ENCODE measurements around the gene SMO.

Gene SMO

DNA sequence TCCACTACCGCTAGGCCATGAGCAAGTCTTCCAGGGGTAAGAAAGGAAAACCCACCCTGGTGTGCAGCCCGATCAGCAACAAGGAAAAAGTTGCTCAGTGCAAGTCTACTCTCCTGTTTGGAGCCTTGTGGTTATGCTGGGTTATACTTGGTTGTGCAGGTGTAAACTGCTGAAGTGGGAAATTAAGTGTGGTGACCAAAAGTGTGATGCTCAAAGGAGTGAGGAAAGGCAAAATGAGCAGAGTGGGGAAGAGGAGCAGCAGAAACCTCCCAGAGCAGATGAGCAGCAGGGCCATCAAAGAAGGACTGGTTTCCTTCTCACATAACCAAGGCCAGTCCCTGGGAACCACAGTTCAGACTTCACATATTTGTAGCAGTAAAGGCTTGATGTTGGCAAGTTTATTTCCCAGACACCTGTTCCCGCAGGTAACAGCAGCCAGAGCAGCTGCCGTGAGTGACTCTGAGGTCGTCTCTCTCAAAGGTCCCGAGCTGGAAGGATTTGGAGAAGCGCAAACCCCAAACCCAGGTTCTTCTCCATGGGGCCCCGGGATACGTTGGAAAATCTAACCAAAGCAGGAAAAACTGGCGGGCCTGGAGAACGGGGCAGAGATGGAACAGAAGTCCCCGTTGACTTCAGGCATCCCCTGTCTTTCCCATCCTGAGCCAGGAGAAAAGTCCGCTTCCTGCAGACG, 607 bp upstream of the SMO start:
- peaks cover 19% of the 10 kb centered on the region for H3K27me3 Mint-ChIP-seq
- H3K4me3 Mint-ChIP-seq, result peak overlapping the region; percentile 90
- no peak overlapping the region for H3K27ac Mint-ChIP-seq
- no peaks in the 10 kb centered on the region for H3K36me3 Mint-ChIP-seq
- H3K4me1 Mint-ChIP-seq, result peaks cover 20% of the 10 kb centered on the region
- no peaks in the 10 kb centered on the region for H3K9me3 Mint-ChIP-seq
- ATAC-seq (ENCODE audit: low read depth) (no peak), DNase-seq (ENCODE audit: low spot score in 2 of 2) (no peak)

DNA sequence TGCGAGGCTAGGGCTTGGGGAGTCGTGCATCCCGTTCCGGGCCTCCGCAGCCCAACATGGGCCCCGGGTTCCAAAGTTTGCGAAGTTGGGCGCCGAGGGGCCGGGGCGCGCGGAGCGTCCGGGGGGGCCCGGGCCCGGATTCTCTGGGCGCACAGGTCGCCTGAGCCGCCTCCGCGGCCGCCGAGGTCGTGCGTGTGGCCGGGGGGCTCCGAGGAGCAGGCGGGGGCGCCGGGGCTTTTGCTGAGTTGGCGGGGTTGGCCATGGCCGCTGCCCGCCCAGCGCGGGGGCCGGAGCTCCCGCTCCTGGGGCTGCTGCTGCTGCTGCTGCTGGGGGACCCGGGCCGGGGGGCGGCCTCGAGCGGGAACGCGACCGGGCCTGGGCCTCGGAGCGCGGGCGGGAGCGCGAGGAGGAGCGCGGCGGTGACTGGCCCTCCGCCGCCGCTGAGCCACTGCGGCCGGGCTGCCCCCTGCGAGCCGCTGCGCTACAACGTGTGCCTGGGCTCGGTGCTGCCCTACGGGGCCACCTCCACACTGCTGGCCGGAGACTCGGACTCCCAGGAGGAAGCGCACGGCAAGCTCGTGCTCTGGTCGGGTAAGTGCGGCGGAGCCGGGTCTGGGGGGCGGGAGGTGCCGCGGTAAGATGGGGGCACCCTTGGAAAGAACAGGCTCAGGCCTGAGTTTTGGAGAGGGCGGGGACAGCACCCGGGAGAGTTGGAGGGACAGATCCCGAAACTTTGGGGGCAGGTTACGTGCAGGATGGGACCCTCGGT, 643 bp downstream of the SMO start:
- Mint-ChIP-seq H3K9me3 (no peaks in the 10 kb centered on the region), H3K4me1 (peaks cover 20% of the 10 kb centered on the region), H3K36me3 (no peaks in the 10 kb centered on the region), H3K27ac (no peak overlapping the region), H3K27me3 (peaks cover 19% of the 10 kb centered on the region), H3K4me3 (peak overlapping the region; percentile 90)
- DNase-seq (ENCODE audit: low spot score in 2 of 2) (no peak), ATAC-seq (ENCODE audit: low read depth) (peak; percentile 38)

DNA sequence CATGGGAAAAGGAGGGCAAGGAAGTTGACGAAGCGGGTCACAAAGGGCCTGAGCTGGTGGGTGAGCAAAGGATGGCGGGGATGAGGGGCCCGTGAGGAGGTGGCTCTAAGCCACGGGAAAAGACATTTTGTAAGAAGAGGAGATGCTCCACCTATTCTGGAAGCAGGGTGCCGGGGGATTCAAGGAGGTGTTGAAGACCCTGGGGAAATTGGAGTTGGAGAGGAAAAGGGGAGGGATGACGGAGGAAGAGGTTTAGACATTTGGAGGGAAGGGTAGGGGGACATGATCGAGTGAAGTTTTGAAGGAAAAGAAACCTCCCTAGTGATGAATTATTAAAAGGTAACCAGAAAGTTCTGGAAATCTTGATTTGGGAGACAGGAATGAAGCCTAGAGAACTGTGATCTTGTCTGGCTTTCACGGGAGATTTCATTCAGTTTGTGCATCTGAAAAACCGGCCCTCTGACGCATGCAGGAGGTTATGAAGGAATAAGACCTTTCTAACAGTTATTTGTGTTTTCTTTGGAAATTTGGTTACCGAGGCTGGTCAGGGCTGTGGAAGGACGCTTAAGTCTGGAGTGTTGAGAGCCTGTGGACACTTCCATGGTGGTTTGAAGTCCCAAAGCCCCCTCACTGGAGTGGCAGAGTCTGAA, 1.4 kb downstream of the SMO start:
- Mint-ChIP-seq H3K4me1 (peaks cover 20% of the 10 kb centered on the region), H3K9me3 (no peaks in the 10 kb centered on the region), H3K4me3 (peak overlapping the region; percentile 71), H3K27me3 (peaks cover 19% of the 10 kb centered on the region), H3K36me3 (no peaks in the 10 kb centered on the region), H3K27ac (no peak overlapping the region)
- ATAC-seq (ENCODE audit: low read depth) (no peak), DNase-seq (ENCODE audit: low spot score in 2 of 2) (no peak)

DNA sequence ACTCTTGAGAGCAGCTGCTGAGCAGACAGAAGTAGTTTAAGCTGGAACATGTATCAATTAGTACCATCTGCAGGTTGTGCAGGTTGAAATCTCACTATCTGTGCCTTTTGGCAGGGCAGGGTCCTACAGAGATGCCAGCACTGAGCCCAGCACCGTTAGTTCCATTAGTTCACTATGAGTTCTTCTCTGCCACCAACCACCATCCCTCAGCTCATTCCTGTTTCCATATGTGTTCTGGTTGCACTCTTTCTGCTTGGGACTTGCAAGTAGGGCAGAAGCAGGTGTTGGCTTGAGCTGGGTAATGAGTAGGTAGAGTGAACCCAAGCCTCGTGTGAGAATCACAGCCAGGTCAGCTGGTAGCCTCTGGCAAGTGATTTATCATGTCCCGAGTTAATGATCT, 2.8 kb downstream of the SMO start:
- DNase-seq (ENCODE audit: low spot score in 2 of 2), result no peak
- H3K4me1 Mint-ChIP-seq, result peaks cover 19% of the 10 kb centered on the region
- ATAC-seq (ENCODE audit: low read depth), result no peak
- H3K9me3 Mint-ChIP-seq, result no peaks in the 10 kb centered on the region
- no peak overlapping the region for H3K4me3 Mint-ChIP-seq
- H3K27me3 Mint-ChIP-seq, result peaks cover 19% of the 10 kb centered on the region
- H3K36me3 Mint-ChIP-seq, result no peaks in the 10 kb centered on the region
- no peak overlapping the region for H3K27ac Mint-ChIP-seq

DNA sequence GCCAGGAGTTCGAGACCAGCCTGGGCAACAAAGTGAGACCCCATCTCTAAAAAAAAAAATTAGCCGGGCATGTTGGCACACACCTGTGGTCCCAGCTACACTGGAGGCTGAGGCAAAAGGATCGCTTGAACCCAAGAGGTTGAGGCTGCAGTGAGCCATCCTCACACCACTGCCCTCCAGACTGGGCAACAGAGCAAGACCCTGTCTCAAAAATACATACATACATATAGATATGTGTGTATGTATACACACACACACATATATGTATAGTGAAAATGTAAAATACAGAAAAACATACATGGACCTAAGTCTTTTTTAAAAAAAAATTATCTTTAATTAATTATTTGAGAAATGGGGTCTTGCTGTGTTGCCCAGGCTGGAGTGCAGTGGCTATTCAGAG, 5.5 kb downstream of the SMO start:
- H3K27ac Mint-ChIP-seq, result no peak overlapping the region
- peaks cover 9% of the 10 kb centered on the region for H3K4me1 Mint-ChIP-seq
- H3K4me3 Mint-ChIP-seq, result no peak overlapping the region
- no peaks in the 10 kb centered on the region for H3K9me3 Mint-ChIP-seq
- ATAC-seq (ENCODE audit: low read depth) (no peak), DNase-seq (ENCODE audit: low spot score in 2 of 2) (no peak)
- H3K36me3 Mint-ChIP-seq, result no peaks in the 10 kb centered on the region
- peaks cover 16% of the 10 kb centered on the region for H3K27me3 Mint-ChIP-seq

DNA sequence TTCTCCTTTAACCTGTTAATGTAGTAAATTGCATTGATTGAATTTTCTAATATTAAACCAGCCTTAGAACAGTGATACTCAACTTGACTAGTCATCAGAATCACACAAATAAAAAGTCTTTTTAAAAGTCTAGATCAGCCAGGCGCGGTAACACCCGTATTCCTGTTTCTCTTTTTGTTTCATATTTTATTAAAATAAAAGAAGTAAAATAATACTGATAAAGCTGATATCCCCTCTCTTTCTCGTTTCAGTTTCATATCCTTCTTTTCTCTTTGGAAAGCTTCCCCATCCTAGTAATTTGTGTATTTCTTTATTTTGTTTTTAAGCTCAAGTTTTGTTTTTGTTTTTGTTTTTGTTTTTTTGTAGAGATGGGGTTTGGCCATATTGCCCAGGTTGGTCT, 9.3 kb downstream of the SMO start:
- H3K4me1 Mint-ChIP-seq, result peaks cover 2% of the 10 kb centered on the region
- ATAC-seq (ENCODE audit: low read depth) (peak; percentile 47), DNase-seq (ENCODE audit: low spot score in 2 of 2) (no peak)
- no peaks in the 10 kb centered on the region for H3K9me3 Mint-ChIP-seq
- no peaks in the 10 kb centered on the region for H3K36me3 Mint-ChIP-seq
- H3K27me3 Mint-ChIP-seq, result no peaks in the 10 kb centered on the region
- no peak overlapping the region for H3K27ac Mint-ChIP-seq
- H3K4me3 Mint-ChIP-seq, result no peak overlapping the region

DNA sequence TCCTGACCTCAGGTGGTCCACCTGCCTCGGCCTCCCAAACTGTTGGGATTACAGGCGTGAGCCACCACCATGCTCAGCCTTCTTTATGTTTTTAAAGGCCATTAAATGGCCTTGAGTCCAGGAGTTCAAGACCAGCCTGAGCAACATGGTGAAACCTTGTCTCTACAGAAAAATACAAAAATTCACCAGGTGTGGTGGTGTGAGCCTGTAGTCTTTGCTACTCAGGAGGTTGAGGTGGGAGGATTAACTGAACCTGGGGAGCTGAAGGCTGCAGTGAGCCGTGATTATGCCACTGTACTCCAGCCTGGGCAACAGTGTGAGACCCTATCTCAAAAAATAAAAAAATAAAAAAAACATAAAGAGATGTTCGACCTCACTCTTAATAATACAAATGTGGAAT, 11.0 kb downstream of the SMO start:
- H3K4me3 Mint-ChIP-seq, result no peak overlapping the region
- H3K4me1 Mint-ChIP-seq, result peaks cover 2% of the 10 kb centered on the region
- ATAC-seq (ENCODE audit: low read depth) (no peak), DNase-seq (ENCODE audit: low spot score in 2 of 2) (no peak)
- no peaks in the 10 kb centered on the region for H3K9me3 Mint-ChIP-seq
- H3K27ac Mint-ChIP-seq, result no peak overlapping the region
- H3K27me3 Mint-ChIP-seq, result no peaks in the 10 kb centered on the region
- no peaks in the 10 kb centered on the region for H3K36me3 Mint-ChIP-seq

DNA sequence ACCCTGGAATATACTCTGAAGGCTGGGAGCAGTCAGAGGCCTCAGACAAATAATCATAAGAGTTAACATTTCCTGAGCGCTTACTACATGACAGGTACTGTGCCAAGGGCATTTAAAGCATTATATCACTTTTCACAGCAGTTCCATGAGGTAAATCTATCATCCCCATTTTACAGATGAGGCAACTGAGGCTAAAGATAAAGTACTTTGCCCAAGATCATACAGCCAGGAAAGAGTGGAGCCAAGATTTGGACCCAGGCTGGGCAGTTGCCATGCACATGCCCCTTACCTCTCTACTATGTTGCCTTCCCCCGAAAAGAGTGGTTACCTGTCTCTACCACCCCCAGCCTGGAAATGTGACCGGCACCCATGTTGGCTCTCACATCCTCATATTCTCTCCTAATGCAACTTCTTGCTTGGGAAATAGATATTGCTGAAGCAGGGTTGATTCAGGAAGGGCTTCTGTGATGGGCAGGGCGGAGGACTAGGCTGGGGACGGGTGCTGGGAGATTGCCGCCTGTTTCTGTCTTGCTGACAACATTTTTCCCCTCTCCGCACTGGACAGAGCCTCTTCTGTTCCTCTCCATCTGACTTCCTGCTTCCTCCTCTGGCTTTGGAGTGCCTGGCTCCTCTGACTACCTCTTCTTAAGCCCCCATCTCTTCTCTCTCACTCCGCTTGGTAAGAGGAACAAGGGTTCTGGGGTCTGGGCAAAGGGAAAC, 13.8 kb downstream of the SMO start:
- H3K4me3 Mint-ChIP-seq, result no peak overlapping the region
- no peak for ATAC-seq (ENCODE audit: low read depth)
- no peaks in the 10 kb centered on the region for H3K9me3 Mint-ChIP-seq
- H3K36me3 Mint-ChIP-seq, result no peaks in the 10 kb centered on the region
- H3K4me1 Mint-ChIP-seq, result peaks cover 12% of the 10 kb centered on the region
- H3K27me3 Mint-ChIP-seq, result no peaks in the 10 kb centered on the region
- H3K27ac Mint-ChIP-seq, result no peak overlapping the region
- no peak for DNase-seq (ENCODE audit: low spot score in 2 of 2)

DNA sequence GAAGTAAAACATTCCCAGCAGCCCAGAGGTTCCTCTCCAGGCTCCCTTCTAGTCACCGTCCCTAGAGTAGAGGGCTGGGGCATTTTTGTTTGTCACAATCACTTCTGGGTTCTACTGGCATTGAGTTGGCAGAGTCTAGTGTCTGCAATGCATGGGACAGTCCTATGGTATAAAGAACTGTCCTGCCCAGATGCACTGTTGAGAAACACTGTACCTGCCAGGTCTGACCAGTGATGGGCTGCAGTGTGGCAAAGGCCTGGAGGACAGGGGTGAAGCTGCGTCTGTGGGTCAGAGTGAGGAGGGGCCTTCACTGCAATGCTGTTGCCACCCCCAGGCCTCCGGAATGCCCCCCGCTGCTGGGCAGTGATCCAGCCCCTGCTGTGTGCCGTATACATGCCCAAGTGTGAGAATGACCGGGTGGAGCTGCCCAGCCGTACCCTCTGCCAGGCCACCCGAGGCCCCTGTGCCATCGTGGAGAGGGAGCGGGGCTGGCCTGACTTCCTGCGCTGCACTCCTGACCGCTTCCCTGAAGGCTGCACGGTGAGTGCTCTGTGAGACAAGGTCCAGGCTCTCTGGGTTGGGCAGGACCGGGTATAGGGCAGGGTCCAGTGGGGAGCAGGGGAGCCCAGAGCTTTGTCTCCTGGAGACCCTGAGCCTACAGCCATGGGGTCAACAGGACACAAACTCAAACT, 14.8 kb downstream of the SMO start:
- H3K36me3 Mint-ChIP-seq, result no peaks in the 10 kb centered on the region
- no peak overlapping the region for H3K4me3 Mint-ChIP-seq

DNA sequence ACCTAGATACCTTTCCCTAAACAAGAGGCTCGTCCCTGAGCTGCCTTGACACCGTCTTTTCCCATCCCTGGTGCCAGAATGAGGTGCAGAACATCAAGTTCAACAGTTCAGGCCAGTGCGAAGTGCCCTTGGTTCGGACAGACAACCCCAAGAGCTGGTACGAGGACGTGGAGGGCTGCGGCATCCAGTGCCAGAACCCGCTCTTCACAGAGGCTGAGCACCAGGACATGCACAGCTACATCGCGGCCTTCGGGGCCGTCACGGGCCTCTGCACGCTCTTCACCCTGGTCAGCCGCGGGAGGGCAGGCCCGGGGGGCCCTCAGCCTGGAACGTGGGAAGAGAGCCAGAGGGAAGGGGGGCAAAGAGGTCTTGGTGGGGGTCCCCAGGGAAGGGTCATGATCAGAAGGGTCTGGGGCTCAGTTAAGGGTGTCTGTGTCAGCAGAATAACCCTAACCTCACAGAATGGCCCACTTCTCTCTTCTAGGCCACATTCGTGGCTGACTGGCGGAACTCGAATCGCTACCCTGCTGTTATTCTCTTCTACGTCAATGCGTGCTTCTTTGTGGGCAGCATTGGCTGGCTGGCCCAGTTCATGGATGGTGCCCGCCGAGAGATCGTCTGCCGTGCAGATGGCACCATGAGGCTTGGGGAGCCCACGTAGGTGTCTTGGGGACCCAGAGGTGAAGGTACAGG, 16.8 kb downstream of the SMO start:
- peak overlapping the region; percentile 65 for H3K4me3 Mint-ChIP-seq
- DNase-seq (ENCODE audit: low spot score in 2 of 2) (no peak), ATAC-seq (ENCODE audit: low read depth) (peak; percentile 80)
- H3K9me3 Mint-ChIP-seq, result no peaks in the 10 kb centered on the region
- no peaks in the 10 kb centered on the region for H3K27me3 Mint-ChIP-seq
- no peaks in the 10 kb centered on the region for H3K36me3 Mint-ChIP-seq
- peaks cover 11% of the 10 kb centered on the region for H3K4me1 Mint-ChIP-seq
- peak overlapping the region; percentile 42 for H3K27ac Mint-ChIP-seq

More for the DNA sequence above, 14.8 kb downstream of the SMO start:
- DNase-seq (ENCODE audit: low spot score in 2 of 2), result no peak
- ATAC-seq (ENCODE audit: low read depth), result no peak
- Mint-ChIP-seq H3K27me3 (no peaks in the 10 kb centered on the region), H3K9me3 (no peaks in the 10 kb centered on the region), H3K4me1 (peaks cover 9% of the 10 kb centered on the region), H3K27ac (no peak overlapping the region)

DNA sequence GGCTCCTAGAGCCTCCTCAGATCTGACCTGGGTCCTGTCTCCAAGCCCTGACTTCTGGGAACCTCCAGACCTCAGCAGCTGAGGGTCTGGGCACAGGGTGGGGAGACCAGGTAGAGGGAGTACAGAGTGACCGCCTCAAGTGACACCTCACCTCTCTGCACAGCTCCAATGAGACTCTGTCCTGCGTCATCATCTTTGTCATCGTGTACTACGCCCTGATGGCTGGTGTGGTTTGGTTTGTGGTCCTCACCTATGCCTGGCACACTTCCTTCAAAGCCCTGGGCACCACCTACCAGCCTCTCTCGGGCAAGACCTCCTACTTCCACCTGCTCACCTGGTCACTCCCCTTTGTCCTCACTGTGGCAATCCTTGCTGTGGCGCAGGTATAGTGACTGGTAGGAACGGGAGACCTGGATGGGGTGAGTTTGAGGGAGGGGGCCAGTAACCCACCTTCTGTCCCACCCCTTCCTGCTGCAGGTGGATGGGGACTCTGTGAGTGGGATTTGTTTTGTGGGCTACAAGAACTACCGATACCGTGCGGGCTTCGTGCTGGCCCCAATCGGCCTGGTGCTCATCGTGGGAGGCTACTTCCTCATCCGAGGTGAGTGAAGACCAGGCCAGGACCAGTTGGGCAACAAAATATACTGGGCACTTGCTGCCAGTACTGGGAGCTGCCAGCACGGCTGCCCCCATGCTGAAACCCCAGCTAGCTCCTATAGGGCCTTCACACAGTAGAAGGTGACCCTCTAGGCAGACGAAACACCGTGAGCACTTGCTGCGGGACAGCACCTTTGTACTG, 17.8 kb downstream of the SMO start:
- H3K27me3 Mint-ChIP-seq, result no peaks in the 10 kb centered on the region
- DNase-seq (ENCODE audit: low spot score in 2 of 2) (no peak), ATAC-seq (ENCODE audit: low read depth) (peak; percentile 59)
- H3K27ac Mint-ChIP-seq, result peak overlapping the region; percentile 42
- no peak overlapping the region for H3K4me3 Mint-ChIP-seq
- no peaks in the 10 kb centered on the region for H3K9me3 Mint-ChIP-seq
- H3K36me3 Mint-ChIP-seq, result no peaks in the 10 kb centered on the region
- H3K4me1 Mint-ChIP-seq, result peaks cover 14% of the 10 kb centered on the region

DNA sequence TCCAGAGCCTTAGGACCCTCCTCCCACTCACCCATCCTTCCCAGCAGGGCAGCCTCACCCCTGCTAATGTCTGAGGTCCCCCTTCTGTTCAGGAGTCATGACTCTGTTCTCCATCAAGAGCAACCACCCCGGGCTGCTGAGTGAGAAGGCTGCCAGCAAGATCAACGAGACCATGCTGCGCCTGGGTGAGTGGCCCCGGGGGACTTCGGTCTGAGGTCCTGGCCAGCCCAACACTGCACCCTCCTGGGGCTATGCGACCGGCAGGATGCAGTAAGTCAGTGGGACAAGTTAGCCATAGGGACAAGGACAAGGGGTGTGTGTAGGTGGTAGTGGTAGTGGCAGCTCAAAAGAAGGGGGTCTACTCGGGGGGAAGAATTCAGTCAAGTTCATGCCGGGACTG, 20.2 kb downstream of the SMO start:
- Mint-ChIP-seq H3K36me3 (no peaks in the 10 kb centered on the region), H3K27ac (no peak overlapping the region), H3K4me3 (no peak overlapping the region), H3K27me3 (no peaks in the 10 kb centered on the region), H3K9me3 (no peaks in the 10 kb centered on the region), H3K4me1 (peaks cover 14% of the 10 kb centered on the region)
- ATAC-seq (ENCODE audit: low read depth), result no peak
- no peak for DNase-seq (ENCODE audit: low spot score in 2 of 2)

All from memory B cell (primary cell).